ENCODE measurements around the gene NTN1.

Gene NTN1

DNA sequence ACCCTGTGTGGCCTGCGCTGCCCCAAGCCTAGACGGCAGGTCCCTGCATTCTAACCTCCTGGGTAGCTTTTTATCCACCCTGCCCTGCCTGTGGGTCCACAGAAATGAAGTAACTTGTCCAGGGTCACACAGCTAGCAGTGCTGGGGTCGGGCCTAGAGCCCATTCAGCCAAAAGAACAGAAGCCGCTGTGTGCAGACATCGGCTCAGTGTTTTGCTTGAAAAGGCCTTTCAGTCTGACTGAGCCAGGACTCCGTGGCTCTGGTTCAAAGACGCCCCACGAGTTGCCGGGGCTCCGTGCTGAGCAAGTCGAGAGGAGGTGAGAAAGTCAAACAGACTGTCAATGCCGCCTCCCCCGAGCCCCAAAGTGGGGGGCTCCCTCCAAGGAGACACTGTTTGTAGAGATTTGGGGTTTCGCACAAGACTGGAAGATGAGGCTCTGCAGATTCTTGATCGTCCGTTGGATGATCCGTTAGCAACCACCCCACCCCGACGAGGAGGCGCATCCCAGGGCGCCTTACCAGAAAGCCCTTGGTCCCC is 226.2 kb downstream of the NTN1 start:
- Histone ChIP-seq H4K20me1 (ENCODE audit: low read depth, low read length) (no peaks in the 10 kb centered on the region), H3K9me3 (ENCODE audit: insufficient read depth, low read length) (no peaks in the 10 kb centered on the region), H3K27ac (ENCODE audit: low read depth, low read length) (no peak overlapping the region), H3K4me3 (ENCODE audit: insufficient read depth, low read length, poor library complexity, severe bottlenecking) (no peak overlapping the region), H3F3A (ENCODE audit: insufficient read depth) (no peaks in the 10 kb centered on the region), H3K9me2 (replicated peaks; ENCODE audit: insufficient read depth, low read length) (no peaks in the 10 kb centered on the region), H3K27me3 (ENCODE audit: low read length) (no peaks in the 10 kb centered on the region), H3K9ac (ENCODE audit: low read length) (no peak overlapping the region), H3K4me2 (ENCODE audit: low read depth, low read length, poor library complexity, severe bottlenecking) (no peak overlapping the region), H2AFZ (ENCODE audit: low read depth, low read length, severe bottlenecking) (no peak overlapping the region), H3K79me2 (ENCODE audit: insufficient read depth, low read length) (no peaks in the 10 kb centered on the region), H3K36me3 (ENCODE audit: low read length) (no peaks in the 10 kb centered on the region)
- TF ChIP-seq EZH2phosphoT487 (conservative IDR thresholded peaks at IDR 0.05; ENCODE audit: low read length), result no peak
- TF ChIP-seq, protein P1, sequence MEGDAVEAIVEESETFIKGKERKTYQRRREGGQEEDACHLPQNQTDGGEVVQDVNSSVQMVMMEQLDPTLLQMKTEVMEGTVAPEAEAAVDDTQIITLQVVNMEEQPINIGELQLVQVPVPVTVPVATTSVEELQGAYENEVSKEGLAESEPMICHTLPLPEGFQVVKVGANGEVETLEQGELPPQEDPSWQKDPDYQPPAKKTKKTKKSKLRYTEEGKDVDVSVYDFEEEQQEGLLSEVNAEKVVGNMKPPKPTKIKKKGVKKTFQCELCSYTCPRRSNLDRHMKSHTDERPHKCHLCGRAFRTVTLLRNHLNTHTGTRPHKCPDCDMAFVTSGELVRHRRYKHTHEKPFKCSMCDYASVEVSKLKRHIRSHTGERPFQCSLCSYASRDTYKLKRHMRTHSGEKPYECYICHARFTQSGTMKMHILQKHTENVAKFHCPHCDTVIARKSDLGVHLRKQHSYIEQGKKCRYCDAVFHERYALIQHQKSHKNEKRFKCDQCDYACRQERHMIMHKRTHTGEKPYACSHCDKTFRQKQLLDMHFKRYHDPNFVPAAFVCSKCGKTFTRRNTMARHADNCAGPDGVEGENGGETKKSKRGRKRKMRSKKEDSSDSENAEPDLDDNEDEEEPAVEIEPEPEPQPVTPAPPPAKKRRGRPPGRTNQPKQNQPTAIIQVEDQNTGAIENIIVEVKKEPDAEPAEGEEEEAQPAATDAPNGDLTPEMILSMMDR (IDR thresholded peaks at IDR 0.05; ENCODE audit: insufficient read depth, low read length, poor library complexity, severe bottlenecking), result no peak

DNA sequence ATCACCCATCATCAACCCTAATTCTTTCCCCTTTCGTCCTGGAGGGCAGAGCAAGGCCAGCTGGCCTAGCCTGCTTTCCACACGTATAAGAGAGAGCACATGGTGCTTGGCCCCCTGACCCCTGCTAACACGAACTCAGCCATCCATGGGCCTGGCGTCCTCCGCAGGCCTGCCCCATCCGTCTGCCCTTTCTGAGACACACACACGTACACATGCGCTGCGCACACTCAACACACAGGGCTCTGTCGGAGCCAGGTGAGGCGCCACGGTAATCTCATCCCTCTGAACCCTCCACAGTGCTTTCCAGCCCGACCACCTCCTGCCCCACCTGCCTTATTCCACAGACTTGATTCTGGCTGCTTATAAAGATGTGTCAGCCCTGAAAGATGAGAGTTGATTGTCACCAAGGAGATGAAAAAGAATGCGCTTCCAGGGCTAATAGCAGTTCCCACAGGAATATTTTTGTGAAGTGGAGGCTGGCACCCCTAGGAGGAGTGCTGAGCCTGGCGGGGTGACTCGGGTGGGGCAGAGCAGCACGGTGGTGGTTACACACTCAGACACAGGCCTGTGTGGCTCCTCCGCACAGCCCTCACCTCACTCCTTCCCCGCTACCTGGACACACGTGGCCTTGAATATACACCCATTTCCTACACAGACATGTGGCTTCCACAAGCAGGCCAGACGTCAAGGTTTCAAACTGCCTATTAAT is 228.1 kb downstream of the NTN1 start:
- Histone ChIP-seq H4K20me1 (ENCODE audit: low read depth, low read length) (no peaks in the 10 kb centered on the region), H3K9ac (ENCODE audit: low read length) (no peak overlapping the region), H3K9me2 (replicated peaks; ENCODE audit: insufficient read depth, low read length) (no peaks in the 10 kb centered on the region), H3K36me3 (ENCODE audit: low read length) (no peaks in the 10 kb centered on the region), H3K4me3 (ENCODE audit: insufficient read depth, low read length, poor library complexity, severe bottlenecking) (no peak overlapping the region), H3K79me2 (ENCODE audit: insufficient read depth, low read length) (no peaks in the 10 kb centered on the region), H3K27ac (ENCODE audit: low read depth, low read length) (no peak overlapping the region), H3K9me3 (ENCODE audit: insufficient read depth, low read length) (no peaks in the 10 kb centered on the region), H3K27me3 (ENCODE audit: low read length) (no peaks in the 10 kb centered on the region), H2AFZ (ENCODE audit: low read depth, low read length, severe bottlenecking) (no peak overlapping the region), H3K4me2 (ENCODE audit: low read depth, low read length, poor library complexity, severe bottlenecking) (no peak overlapping the region), H3F3A (ENCODE audit: insufficient read depth) (no peaks in the 10 kb centered on the region)
- TF ChIP-seq, protein P1 (IDR thresholded peaks at IDR 0.05; ENCODE audit: insufficient read depth, low read length, poor library complexity, severe bottlenecking), result no peak
- no peak for TF ChIP-seq EZH2phosphoT487 (conservative IDR thresholded peaks at IDR 0.05; ENCODE audit: low read length)

DNA sequence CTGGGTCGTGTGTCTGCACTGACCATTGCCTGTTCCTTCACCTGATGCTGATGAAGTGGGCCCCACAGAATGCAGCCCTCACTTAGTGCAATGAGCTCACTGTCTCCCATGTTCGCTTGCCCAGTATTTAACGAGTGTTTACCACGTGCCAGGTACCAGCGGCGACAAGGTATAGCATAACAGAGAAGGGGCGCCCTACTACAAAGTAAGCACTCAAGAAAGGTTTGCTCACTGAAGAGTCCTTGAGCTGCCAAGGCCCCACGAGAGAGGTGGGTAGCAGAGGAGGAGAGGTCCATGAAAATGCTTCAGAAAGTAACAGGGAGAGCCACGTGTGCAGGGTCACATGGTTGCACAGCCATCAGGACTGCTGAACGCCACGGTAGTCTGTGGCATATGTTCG is 230.0 kb downstream of the NTN1 start:
- Histone ChIP-seq H3K79me2 (ENCODE audit: insufficient read depth, low read length) (no peaks in the 10 kb centered on the region), H3K27ac (ENCODE audit: low read depth, low read length) (no peak overlapping the region), H2AFZ (ENCODE audit: low read depth, low read length, severe bottlenecking) (no peak overlapping the region), H3K4me2 (ENCODE audit: low read depth, low read length, poor library complexity, severe bottlenecking) (no peak overlapping the region), H3K9me2 (replicated peaks; ENCODE audit: insufficient read depth, low read length) (no peaks in the 10 kb centered on the region), H3K9me3 (ENCODE audit: insufficient read depth, low read length) (no peaks in the 10 kb centered on the region), H4K20me1 (ENCODE audit: low read depth, low read length) (no peaks in the 10 kb centered on the region), H3K36me3 (ENCODE audit: low read length) (no peaks in the 10 kb centered on the region), H3K27me3 (ENCODE audit: low read length) (no peaks in the 10 kb centered on the region), H3K4me3 (ENCODE audit: insufficient read depth, low read length, poor library complexity, severe bottlenecking) (no peak overlapping the region), H3K9ac (ENCODE audit: low read length) (no peak overlapping the region), H3F3A (ENCODE audit: insufficient read depth) (no peaks in the 10 kb centered on the region)
- TF ChIP-seq, protein P1 (IDR thresholded peaks at IDR 0.05; ENCODE audit: insufficient read depth, low read length, poor library complexity, severe bottlenecking), result no peak
- no peak for TF ChIP-seq EZH2phosphoT487 (conservative IDR thresholded peaks at IDR 0.05; ENCODE audit: low read length)

Data from SU-DHL-6 (cell line).